Measurements from ENCODE around the gene GNG3.
"Not testable (repeated sequence)": the region's sequence is repeated elsewhere in the genome, so short reads cannot be mapped to it uniquely, and the experiment has no call there.

The GNG3 gene

DNA sequence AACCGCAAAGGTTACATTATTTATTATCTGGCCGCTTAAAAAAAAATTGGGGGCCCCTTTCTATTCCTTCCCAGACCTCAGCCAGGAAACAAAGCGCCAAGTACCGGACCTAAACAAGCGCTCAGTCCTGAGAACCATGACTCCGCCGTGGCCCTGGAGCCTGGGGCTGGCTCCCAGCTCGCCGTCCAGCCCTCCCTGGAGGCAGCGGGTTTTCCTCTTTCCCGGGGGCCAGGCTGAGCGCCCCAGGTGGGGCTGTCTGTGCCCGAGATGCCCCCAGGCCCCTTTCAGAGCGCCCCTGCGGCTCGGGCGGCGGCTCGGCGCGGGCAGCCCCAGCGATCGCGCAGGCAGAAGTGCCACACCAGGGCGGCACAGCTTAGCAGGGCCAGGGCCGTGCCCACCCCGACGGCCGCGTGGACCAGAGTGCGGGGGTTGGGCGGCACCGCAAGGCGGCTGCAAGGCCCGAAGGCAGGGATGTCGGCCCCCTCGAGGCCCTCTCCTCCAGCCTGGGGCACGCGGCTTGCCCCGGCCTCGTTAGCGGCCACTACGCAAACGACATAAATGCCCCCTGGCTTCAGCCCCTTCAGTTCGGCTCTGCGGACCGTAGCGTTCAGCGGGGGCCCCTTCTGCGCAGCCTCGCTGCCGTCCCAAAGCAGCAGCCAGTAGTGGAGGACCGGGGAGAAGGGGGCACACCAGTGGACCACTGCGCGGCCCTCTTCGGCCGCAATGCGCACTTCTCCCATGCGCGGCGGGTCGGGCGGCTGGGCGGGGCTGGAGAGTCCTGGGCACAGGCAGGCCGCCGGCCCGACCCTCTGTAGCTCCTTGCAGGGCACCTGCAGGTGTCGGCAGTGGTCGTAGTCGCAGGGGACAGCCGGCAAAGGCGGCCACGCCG is 19.7 kb upstream of the GNG3 start:
- FAIRE-seq (no peak), DNase-seq (ENCODE audit: low spot score) (no peak)

DNA sequence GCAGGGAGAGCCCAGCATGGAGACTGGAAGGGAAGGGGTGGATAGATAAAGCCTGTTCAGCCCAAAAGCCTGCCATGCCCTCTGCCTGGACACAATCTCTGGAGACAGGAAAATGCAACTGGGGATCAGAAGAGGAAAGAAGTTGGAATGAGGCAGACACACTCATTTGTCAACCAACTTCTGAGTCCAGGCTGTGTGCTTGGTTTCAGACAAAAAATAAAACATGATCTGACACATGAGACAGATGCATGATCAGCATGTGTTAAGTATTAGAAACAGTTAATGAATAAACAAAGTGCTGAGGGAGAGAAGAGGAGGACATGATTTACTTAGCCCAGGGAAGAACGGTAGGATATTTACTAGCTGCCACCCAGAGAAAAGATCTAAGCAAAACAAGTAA is 19.0 kb upstream of the GNG3 start:
- DNase-seq (ENCODE audit: low spot score), result no peak

DNA sequence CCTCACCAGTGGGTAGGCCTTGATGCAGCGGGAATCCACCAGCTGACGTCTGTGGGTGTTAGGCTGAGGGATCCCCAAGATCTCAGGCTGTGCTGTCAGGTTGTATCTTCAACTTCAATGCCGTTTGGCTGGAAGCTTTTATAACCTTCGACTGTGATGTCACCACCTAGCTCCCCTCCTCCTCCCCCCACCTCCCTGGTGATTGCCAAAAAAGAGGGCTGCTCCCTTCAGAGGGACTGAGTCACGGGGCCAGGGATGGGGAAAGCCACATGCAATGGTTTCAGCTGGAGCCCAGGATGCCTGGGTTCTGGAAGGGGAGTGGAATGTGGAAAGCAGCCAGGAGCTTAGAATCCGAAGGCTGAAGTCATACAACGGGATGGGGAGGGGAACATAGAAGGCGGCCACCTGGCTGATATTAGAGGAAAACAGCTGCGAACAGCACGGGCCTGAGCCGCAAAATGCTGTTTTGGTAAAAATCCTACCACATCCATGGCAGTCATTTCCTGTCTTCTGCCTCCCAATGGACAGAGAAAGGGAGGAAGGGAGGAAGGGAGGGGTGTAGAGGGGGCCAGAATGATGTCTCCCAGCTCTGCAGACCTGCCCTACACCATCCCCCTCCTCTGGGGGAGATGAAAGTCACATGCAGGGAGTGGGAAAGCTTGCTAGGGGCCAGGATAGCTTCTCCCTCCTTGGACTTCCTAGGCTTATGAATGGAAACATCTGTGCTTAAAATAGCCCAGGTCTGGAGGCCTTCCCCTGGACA is 17.9 kb upstream of the GNG3 start, which contains the start of gene LRRN4CL:
Gene LRRN4CL, minus strand, starts transcription at position 110 of the 763 bp plus-strand sequence. CDS start 1,022 bp downstream, outside the sequence.
- FAIRE-seq (no peak), DNase-seq (ENCODE audit: low spot score) (peak; percentile 46)

More for the DNA sequence above, 19.0 kb upstream of the GNG3 start:
- no peak for FAIRE-seq

DNA sequence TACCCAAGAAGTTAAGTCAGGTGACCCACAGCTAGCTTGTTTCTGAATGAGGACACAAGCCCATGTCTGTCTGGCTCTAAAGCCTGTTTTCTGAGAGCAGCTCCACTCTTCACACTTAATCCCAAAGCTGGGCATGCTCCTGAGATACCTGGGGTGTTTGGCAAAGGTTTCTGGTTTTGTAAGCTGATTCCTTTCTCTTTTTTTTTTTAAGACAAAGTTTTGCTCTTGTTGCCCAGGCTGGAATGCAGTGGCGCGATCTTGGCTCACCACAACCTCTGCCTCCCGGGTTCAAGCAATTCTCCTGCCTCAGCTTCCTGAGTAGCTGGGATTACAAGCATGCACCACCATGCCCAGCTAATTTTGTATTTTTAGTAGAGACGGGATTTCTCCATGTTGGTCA is 13.9 kb upstream of the GNG3 start:
- not testable (repeated sequence) for DNase-seq (ENCODE audit: low spot score); FAIRE-seq

DNA sequence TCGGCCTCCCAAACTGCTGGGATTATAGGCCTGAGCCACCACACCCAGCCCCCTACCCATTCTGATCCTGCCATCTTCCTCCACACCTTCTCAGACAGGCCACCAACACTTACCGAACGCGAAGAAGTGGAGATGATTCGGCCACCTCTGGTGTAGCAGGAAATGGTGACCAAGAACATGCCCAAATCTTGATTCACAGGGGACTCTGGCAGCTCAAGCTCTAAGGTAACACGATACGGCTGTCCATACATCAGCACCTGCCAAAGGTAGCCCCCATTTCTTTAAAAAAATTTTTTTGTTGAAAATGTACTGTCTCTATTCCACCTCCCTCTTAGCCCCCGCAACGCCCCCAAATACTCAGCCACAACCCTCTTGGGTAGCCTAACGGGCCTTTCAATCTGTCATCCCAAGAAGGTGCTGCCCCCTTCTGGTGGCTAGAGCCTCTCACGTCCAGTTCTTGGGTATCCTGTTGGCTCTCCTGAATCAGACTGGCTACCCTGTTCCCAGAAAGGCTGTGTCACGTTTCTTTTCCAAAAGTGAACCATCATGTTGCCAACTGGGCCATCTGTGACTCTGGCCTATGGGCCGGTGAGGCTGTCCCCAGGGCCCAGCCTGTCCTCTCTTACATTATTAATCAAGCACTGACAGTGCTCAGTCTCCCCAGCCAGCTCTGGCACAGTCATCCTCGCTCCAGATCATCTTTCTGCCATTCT is 12.9 kb upstream of the GNG3 start:
- DNase-seq (ENCODE audit: low spot score), result peak; percentile 58
- FAIRE-seq, result no peak

DNA sequence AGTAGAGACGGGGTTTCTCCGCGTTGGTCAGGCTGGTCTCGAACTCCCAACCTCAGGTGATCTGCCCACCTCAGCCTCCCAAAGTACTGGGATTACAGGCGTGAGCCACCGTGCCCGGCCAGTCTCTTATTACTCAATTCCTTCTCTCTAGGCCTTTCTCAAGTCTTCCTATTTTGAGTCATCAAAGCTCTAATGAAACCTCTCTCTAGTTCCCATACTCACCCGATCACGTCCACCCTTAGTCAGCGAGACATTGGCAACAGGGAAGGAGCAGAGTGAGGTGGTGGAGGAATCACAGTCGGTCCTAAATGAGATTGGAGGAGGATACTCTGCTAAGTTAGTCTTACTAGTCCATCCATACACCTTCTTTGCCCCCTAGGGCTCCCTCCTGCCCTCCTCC is 5.2 kb upstream of the GNG3 start:
- no peak for FAIRE-seq
- DNase-seq (ENCODE audit: low spot score), result no peak

DNA sequence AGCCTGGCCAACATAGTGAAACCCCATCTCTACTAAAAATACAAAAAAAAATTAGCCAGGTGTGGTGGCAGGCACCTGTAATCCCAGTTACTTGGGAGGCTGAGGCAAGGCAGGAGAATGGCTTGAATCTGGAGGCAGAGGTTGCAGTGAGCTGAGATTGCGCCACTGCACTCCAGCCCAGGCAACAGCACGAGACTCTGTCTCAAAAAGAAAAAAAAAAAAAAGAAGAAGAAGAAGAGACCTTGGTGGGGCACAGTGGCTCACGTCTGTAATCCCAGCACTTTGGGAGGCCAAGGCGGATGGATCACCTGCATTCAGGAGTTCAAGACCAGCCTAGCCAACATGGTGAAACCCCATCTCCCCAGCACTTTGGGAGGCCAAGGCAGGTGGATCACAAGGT is 3.6 kb upstream of the GNG3 start:
- FAIRE-seq; DNase-seq (ENCODE audit: low spot score): not testable (repeated sequence)

DNA sequence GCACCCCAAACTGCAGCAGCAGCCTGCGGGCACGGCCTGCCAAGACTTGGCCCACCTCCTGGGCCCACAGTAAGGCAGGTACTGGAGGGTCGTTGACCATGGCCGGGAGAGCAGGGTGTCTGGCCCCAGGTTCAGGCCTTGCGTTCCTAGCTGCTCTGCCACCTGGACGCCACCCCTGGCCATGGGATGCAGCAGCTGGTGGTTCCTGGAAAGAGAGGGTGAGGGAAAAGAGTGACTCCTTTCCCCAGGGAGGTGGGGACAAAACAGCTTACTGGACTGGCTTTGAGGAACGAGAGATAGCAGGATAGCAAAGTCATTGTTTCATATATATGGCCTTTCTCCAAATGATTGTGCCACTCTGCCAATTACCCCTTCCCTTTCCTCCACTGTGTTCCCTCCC is 2.1 kb upstream of the GNG3 start:
- no peak for FAIRE-seq
- no peak for DNase-seq (ENCODE audit: low spot score)

DNA sequence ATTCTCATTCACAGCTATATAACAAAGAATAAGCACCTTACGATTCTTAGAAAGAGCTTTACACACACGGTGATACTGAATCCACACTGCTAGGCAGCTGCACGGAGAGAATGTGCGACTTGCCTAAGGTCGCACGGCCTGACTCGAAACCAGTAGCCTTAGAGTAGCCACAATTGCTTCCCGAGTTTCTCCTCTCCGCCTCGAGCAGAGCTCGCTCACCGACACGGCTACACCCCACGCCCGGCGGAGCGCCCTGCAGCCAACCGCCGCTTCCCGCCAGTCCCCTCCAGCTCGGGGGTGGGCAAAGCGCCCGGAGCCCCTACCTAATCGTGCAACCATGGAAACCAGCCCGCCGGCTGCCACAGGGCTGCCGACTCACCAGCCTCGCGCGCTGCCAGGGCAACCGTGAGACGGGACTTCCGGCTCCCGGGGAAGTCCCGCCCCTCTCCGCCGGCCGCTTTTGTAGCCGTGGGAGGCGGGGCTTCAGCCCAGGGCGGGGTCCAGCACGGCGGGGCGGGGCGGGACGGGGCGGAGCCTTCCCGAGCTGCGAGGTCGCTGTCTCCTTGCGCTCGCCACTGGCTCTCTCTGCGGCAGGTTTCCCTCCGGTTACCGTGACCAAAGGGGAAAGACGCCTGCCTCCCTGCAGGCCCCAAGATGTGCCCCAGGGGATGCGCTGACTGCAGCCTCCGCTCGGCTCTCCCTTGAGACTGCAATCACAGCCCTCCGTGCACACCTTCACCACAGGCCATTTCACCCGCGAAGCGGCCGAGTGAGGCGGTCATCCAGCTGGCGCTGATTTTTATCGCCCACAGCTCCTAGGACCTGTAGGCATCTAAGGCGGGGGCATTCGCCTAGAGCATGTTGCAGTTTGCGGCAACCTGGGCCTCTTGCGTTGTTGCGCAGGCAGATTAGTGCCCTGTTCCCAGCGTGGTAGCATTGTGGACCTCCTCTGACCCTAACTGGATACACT is 1.3 kb upstream of the GNG3 start:
- FAIRE-seq (no peak), DNase-seq (ENCODE audit: low spot score) (no peak)

DNA sequence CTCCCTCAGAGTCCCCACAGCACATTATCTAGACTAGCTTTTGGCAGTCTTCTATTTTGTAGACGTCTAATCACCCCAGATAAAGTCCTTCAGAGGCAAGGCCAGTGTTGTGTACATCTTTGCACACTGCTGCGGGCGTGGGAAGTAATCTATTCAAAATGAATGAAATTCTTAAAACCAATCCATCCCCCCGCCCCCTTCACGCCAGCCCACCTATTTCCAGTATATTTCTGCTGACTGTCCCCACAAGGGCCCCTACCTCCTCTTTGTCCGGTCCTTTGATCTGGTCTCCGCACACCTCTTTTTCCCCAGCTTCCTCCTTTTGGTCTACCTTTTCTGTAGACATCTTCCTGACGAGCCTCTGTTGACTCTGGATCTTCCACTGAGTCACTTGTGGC is 627 bp upstream of the GNG3 start:
- no peak for FAIRE-seq
- DNase-seq (ENCODE audit: low spot score), result no peak

DNA sequence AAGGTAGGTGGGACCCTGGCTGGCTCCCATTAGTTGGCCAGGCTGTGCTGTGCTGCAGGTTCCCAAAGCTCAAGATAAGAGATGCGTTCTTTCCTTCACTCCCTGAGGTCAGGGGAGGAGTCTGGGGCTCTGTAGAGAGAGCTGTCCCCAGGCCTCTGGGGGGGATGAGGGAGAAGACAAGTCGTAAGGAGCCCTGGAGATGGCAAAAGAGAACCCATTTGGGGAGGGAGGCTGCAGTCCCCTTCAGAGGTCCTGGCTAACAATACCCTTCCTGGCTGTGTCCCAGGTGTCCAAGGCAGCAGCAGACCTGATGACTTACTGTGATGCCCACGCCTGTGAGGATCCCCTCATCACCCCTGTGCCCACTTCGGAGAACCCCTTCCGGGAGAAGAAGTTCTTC is 916 bp downstream of the GNG3 start:
- FAIRE-seq, result no peak
- no peak for DNase-seq (ENCODE audit: low spot score)

DNA sequence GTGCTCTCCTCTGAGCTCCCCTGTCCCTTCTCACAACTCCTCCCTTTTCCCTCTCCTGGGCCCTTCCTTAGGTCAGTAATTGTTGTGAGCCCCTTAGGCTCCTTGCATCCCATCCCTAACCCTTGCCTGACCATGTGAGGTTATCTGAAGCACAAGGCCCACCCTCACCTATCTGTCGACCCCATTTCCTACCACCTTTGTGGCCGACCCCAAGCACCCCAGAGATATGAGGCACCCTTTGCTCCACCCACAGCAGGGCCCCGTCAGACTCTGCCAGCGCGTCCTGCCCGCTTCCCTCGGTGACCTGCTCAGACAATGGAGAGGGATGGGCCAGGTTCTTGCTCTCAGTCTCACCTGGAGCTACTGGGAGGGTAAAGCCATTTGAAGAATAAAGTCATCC is 1.3 kb downstream of the GNG3 start:
- FAIRE-seq, result no peak
- no peak for DNase-seq (ENCODE audit: low spot score)

DNA sequence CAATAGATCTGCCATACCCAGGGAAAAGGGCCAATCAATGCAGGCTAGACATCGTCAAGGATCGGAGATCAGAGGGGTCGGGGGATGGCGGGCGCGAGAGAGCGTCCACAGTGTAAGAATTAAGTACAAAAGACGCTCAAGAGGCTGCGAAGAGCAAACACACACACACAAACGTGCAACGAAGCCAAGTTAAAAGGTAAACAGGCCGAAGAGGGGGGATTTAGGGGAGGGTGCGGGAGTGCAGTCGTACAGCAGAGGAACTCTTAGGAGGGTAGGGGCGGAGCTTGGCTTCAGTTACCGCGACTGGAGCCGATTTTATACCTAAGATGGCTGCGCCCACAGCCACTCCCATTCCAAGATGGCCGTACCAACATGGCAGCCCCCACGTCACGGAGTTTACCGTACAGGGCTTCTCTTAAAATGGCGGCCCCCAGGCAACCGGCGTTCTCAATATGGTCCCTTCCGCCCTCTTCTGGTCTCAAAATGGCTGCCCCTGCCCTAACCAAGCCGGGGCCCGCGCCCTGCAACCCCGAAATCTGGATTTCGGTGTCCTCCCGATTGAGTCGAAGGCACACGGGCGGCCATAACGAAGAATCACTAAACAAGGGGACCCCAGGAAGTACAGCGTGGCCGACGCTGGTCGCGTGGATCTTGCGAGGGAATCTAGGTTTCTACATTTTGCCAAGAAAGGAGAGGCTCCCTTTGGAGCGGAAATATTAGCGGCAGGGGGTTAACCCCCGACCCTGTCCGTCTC is 1.9 kb downstream of the GNG3 start:
- FAIRE-seq (no peak), DNase-seq (ENCODE audit: low spot score) (no peak)

DNA sequence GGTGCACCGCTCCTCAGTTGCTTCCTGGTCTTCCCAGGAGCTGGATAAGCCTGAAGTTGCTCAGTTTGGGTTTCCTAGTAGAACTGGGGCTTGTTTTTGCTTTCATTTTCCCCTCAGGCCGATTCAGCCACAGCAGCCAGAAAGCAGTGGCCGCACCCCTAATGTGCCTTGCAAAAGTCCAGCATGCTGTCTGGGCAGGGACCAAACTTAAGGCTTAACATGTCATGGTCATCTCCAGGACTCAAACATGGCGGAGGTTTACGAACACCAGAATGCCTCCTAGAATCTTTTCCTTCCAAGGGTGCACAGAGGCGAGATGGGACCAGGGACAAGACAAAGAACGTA is 2.5 kb downstream of the GNG3 start:
- DNase-seq (ENCODE audit: low spot score) (no peak), FAIRE-seq (no peak)

DNA sequence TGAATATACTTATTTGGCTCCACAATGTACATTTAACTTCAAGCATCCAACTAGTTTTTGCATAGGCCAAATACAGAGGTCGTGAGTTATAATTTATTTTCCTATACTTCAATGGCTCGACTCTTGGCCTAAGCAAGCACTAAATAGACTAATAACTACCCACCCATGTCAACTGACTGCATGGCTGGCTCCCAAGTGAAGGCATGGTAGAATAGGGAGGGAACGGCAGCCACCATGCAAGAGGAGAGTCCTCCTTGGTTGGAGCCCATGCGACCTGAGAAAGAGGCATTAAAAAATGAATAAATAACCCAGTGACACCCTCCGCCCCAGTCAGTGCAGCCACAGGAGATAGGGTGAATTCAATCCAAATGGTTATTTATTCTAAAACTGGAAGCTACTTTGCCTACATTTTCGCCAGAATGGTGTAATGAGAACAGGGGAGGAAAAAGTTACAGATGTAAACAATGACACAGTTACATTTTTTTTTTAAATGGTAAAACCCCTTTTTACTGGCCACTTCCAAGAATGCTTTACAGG is 4.9 kb downstream of the GNG3 start:
- no peak for FAIRE-seq
- DNase-seq (ENCODE audit: low spot score), result no peak

DNA sequence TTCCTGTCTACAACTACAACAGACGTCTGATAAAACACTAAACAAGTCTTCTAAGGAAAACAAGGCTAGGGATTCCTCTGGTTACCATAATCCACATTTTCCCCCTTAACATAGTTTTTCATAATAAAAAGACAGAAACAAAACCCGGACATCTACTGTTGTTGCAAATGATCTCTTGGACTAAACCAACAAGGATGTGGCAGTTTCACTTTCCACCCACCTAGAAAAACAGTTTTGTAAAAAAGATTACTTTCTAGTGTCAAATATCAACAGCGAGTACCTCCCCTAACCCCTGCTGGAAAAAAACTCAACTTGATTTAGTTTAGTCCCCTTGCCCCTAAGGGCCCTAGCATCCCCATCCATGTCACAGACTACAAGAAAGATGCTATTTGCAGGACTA is 5.4 kb downstream of the GNG3 start:
- FAIRE-seq (no peak), DNase-seq (ENCODE audit: low spot score) (no peak)

DNA sequence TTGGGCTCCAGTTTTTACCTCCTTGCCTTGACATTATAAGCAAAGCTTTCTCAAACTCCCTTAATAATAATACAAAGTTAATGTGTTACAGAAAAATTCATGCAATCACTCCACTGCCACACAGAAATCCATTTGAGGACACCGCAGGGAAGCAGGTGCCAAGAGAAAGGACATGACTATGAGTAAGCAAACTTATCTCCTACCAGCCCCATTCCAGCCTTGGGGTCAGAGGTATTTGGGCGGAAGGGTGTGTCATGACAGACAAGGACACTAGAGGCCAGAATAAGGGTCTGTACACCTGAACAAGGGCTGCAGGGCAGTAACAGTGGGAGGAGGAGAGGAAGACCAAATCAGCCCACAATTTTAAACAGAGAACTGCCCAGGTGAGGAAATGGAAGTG is 5.9 kb downstream of the GNG3 start:
- no peak for FAIRE-seq
- no peak for DNase-seq (ENCODE audit: low spot score)

DNA sequence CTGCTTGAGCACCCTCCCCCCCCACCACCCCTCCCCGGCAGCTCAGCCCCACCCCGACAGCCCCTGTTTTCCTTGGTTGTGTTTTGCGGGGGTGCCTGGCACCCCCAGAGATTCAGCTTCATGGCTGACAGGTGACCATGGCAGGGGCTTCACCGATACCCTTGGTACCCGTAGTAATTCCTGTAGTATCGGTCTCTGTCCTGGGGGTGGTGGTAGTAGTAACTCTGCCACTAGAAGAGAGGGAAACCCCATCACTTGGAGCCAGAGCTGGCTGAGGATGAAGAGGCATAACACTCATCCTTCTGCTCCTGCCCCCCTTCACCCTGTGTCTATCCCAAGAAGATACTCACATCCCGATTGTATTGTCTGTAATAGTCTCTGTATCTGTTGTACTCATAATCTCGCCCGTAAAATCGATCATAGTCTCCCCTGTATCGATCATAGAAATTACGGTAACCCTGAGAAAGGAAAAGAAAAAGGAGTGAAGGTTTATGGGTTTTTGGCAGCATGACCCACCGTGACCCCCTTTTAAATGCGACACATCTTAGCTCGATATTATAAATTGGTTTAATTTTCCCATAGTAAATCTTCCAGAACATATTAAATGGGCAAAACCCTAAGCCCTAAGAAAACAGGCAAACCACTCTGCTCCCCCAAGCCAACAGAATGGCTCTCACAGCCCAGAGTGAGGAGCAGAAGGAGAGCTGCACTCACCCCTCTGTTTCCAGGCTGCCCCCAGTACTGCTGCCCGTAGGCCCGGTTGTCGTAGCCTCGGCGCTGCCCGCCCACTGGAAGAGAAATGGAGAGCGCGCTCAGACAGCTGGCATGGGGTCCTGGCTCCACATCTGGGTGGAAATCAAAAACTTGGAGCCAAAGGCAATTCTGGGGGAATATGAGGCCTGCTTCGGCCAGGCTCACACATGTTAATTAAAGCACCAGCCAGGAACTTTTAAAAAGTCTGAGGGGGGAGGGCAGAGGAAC is 8.0 kb downstream of the GNG3 start:
- no peak for DNase-seq (ENCODE audit: low spot score)
- no peak for FAIRE-seq

DNA sequence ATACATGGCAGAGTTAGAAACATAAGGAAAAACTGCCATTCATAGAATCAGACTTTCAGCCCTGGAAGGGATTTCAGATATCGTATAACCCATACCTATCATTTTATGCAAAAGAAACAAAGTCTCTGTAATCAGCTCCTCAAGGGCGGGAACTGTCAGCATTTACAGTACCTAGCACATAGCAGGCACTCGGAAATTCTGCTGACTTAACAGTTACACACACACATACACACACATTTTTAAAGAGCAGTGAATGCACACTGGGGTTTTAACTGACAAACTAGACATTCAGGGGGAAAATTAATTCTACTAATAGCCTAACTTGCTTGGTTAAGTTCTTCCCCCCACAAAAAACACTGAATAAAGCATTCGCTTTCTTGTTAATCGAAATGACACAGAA is 8.7 kb downstream of the GNG3 start:
- FAIRE-seq (no peak), DNase-seq (ENCODE audit: low spot score) (no peak)
